Parathyroid adenoma (tissue), 2 donors: ENCODE results near the gene ATP5F1E.
"Not testable (repeated sequence)": the region's sequence is repeated elsewhere in the genome, so short reads cannot be mapped to it uniquely, and the experiment has no call there.

Experiments used
- H2AFZ ChIP-seq: fragments of 300-600 bp; sonication (generic); one replicate; pipeline ENCODE4 v1.7.0; 2017; ENCODE audit warnings: antibody characterized with exemption, mild to moderate bottlenecking
- H3K27ac ChIP-seq: fragments of 300-600 bp; sonication (generic); one replicate; pipeline ENCODE4 v1.7.0; 2017
- H3K27me3 ChIP-seq: fragments of 300-600 bp; sonication (generic); one replicate; pipeline ENCODE4 v1.7.0; 2017; ENCODE audit warnings: low read length; ENCODE audit not compliant: control insufficient read depth, insufficient read depth
- H3K36me3 ChIP-seq: fragments of 300-600 bp; sonication (generic); one replicate; pipeline ENCODE4 v1.7.0; 2017; ENCODE audit warnings: low read length; ENCODE audit not compliant: control insufficient read depth, insufficient read depth
- H3K4me1 ChIP-seq: fragments of 300-600 bp; sonication (generic); one replicate; pipeline ENCODE4 v1.7.0; 2017; ENCODE audit warnings: control low read depth
- H3K4me2 ChIP-seq: fragments of 300-600 bp; sonication (generic); one replicate; pipeline ENCODE4 v1.7.0; 2017; ENCODE audit warnings: low read length
- H3K4me3 ChIP-seq: fragments of 300-600 bp; sonication (generic); one replicate; pipeline ENCODE4 v1.7.0; 2017; ENCODE audit warnings: low read depth, low read length
- H3K79me2 ChIP-seq: fragments of 300-600 bp; sonication (generic); one replicate; pipeline ENCODE4 v1.7.0; 2017; ENCODE audit warnings: control low read depth
- H3K9ac ChIP-seq: fragments of 300-600 bp; sonication (generic); one replicate; pipeline ENCODE4 v1.7.0; 2017; ENCODE audit warnings: mild to moderate bottlenecking
- H3K9me3 ChIP-seq: fragments of 300-600 bp; sonication (generic); one replicate; pipeline ENCODE4 v1.7.0; 2017; ENCODE audit warnings: low read length; ENCODE audit not compliant: control insufficient read depth
- CTCF ChIP-seq: fragments of 300-600 bp; sonication (generic); IDR thresholded peaks from one replicate; pipeline ENCODE4 v1.7.0; 2017; ENCODE audit warnings: antibody characterized with exemption, mild to moderate bottlenecking
- donor health status: primary hyperparathyroidism.

Gene ATP5F1E

GRCh38 chr20:59042151-59042795, 10.1 kb upstream of the ATP5F1E start, which contains the start of gene PRELID3B:
Gene PRELID3B, minus strand, starts transcription at chr20:59042786. Its CDS starts 56 bp downstream, at chr20:59042730.
- Histone ChIP-seq H3K4me1 (peaks cover 2% of the 10 kb centered on the region), H3K4me2 (peak within 1 kb of the TSS; percentile 68)

DNA sequence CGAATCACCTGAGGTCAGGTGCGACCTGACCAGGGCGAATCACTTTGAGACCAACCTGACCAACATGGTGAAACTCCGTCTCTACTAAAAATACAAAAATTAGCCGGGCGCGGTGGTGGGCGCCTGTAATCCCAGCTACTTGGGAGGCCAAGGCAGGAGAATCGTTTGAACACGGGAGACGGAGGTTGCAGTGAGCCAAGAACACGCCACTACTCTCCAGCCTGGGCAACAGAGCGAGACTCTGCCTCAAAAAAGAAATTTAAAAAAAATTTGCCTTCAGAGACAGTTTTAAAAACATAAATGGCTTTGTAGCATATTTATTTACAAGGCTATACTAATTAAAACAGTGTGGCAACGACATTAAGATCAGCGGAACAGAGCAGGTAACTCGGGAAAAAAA, 9.4 kb upstream of the ATP5F1E start:
- H3K27ac ChIP-seq = not testable (repeated sequence)

More at GRCh38 chr20:59042151-59042795, 10.1 kb upstream of the ATP5F1E start, which contains the start of gene PRELID3B:
- Histone ChIP-seq H3K36me3 (no peaks in the 10 kb centered on the region), H3K9ac (peak within 1 kb of the TSS; percentile 23), H3K27ac (peak within 1 kb of the TSS; percentile 68), H3K4me3 (peak within 1 kb of the TSS; percentile 73), H2AFZ (peak within 1 kb of the TSS; percentile 85), H3K9me3 (no peaks in the 10 kb centered on the region), H3K27me3 (no peaks in the 10 kb centered on the region), H3K79me2 (peaks cover 19% of the 10 kb centered on the region)
- TF ChIP-seq CTCF = no peak

GRCh38 chr20:59040667-59041066, 8.5 kb upstream of the ATP5F1E start:
- TF ChIP-seq CTCF = no peak
- no peak overlapping the region for H3K4me3 ChIP-seq
- H3K4me2 ChIP-seq = peak overlapping the region; percentile 15
- no peaks in the 10 kb centered on the region for H3K36me3 ChIP-seq
- no peak overlapping the region for H2AFZ ChIP-seq
- H3K79me2 ChIP-seq = peaks cover 19% of the 10 kb centered on the region
- no peak overlapping the region for H3K27ac ChIP-seq
- H3K27me3 ChIP-seq = no peaks in the 10 kb centered on the region
- H3K9ac ChIP-seq = no peak overlapping the region
- peaks cover 2% of the 10 kb centered on the region for H3K4me1 ChIP-seq
- H3K9me3 ChIP-seq = no peaks in the 10 kb centered on the region

More for the DNA sequence above, 9.4 kb upstream of the ATP5F1E start:
- peak overlapping the region; percentile 68 for H3K4me2 ChIP-seq
- not testable (repeated sequence) for H3K36me3 ChIP-seq, H3K9ac ChIP-seq, H3K9me3 ChIP-seq, H3K4me1 ChIP-seq, H2AFZ ChIP-seq, H3K27me3 ChIP-seq
- H3K79me2 ChIP-seq = peaks cover 19% of the 10 kb centered on the region
- H3K4me3 ChIP-seq = peak overlapping the region; percentile 73

- Histone ChIP-seq H3K27ac (no peak overlapping the region), H3K9me3 (no peaks in the 10 kb centered on the region), H3K9ac (no peak overlapping the region), H2AFZ (no peak overlapping the region), H3K4me3 (no peak overlapping the region), H3K27me3 (no peaks in the 10 kb centered on the region), H3K79me2 (peaks cover 19% of the 10 kb centered on the region), H3K4me2 (no peak overlapping the region), H3K36me3 (no peaks in the 10 kb centered on the region), H3K4me1 (peaks cover 2% of the 10 kb centered on the region)
- TF ChIP-seq CTCF = no peak
Measured at GRCh38 chr20:59039233-59039632, 7.1 kb upstream of the ATP5F1E start.

GRCh38 chr20:59037386-59037785, 5.3 kb upstream of the ATP5F1E start:
- Histone ChIP-seq H2AFZ (no peak overlapping the region), H3K27me3 (no peaks in the 10 kb centered on the region), H3K4me1 (no peaks in the 10 kb centered on the region), H3K79me2 (peaks cover 18% of the 10 kb centered on the region), H3K27ac (no peak overlapping the region), H3K9ac (no peak overlapping the region), H3K4me2 (no peak overlapping the region), H3K36me3 (no peaks in the 10 kb centered on the region), H3K4me3 (no peak overlapping the region), H3K9me3 (no peaks in the 10 kb centered on the region)
- TF ChIP-seq CTCF = no peak
